K562 (cell line): ENCODE measurements around the gene NDC1. TPM values are rescaled to one million over a fixed set of nuclear protein-coding genes. Genes with fewer than 3 reads are reported as not detected.

Experiments used
- BRD4 ChIP-seq: fragments of 200-600 bp; sonication (generic); IDR thresholded peaks from 2 replicates; pipeline ENCODE4 v1.6.1; 2017; ENCODE audit warnings: inconsistent platforms
- C11orf30 ChIP-seq: fragments of 450-650 bp; IDR thresholded peaks from 2 replicates; pipeline ENCODE4 v1.6.1; 2016; ENCODE audit warnings: low read depth, mild to moderate bottlenecking
- CHCHD3 ChIP-seq: fragments of 250-450 bp; sonication (Bioruptor Pico); IDR thresholded peaks from 2 replicates; pipeline ENCODE4 v2.1.2; 2022; ENCODE audit warnings: mild to moderate bottlenecking
- EWSR1 ChIP-seq: fragments of 450-650 bp; IDR thresholded peaks from 2 replicates; pipeline ENCODE4 v1.6.1; 2018; ENCODE audit warnings: borderline replicate concordance, mild to moderate bottlenecking, low read depth, moderate library complexity; ENCODE audit not compliant: partially characterized antibody
- LEF1 ChIP-seq: fragments of 450-650 bp; IDR thresholded peaks from 2 replicates; pipeline ENCODE4 v1.6.1; 2016; ENCODE audit warnings: mild to moderate bottlenecking
- MAFG ChIP-seq: fragments of 450-650 bp; conservative IDR thresholded peaks from 2 replicates; pipeline ENCODE4 v1.6.1; 2016; ENCODE audit warnings: missing genetic modification characterization, missing compliant biosample characterization
- MTA1 ChIP-seq: fragments of 450-650 bp; IDR thresholded peaks from 2 replicates; pipeline ENCODE4 v1.6.1; 2017; ENCODE audit warnings: borderline replicate concordance
- NFE2L1 ChIP-seq: fragments of 450-650 bp; IDR thresholded peaks from 2 replicates; pipeline ENCODE4 v1.6.1; 2016; ENCODE audit warnings: missing genetic modification characterization, low read depth, mild to moderate bottlenecking, missing compliant biosample characterization, moderate library complexity, borderline replicate concordance
- POLR2AphosphoS2 ChIP-seq: IDR thresholded peaks from 2 replicates; pipeline ENCODE4 v1.6.1; 2012; ENCODE audit warnings: low read length, improper control_type of control experiment
- RAD51 ChIP-seq: fragments of 450-650 bp; IDR thresholded peaks from 2 replicates; pipeline ENCODE4 v1.7.1; 2016; ENCODE audit warnings: low read depth, mild to moderate bottlenecking, borderline replicate concordance
- RCOR1 ChIP-seq, 2 experiments: IDR thresholded peaks; 2 replicates each; pipeline ENCODE4 v1.6.1; 2012; ENCODE audit warnings: low read depth in 2 of 2, low read length in 2 of 2, borderline replicate concordance in 1 of 2, improper control_type of control experiment in 1 of 2
- TARDBP ChIP-seq: fragments of 450-650 bp; IDR thresholded peaks from 2 replicates; pipeline ENCODE4 v1.6.1; 2016
- ZBTB8A ChIP-seq: fragments of 450-650 bp; IDR thresholded peaks from 2 replicates; pipeline ENCODE4 v1.6.1; 2018; ENCODE audit warnings: mild to moderate bottlenecking, moderate library complexity; ENCODE audit not compliant: partially characterized antibody
- ZNF184 ChIP-seq: sonication (generic); formaldehyde crosslinking; IDR thresholded peaks from 2 replicates; pipeline ENCODE4 v1.5.0; 2020; ENCODE audit warnings: missing genetic modification reagents
- ZNF253 ChIP-seq: fragments of 250-450 bp; sonication (Bioruptor Pico); conservative IDR thresholded peaks from 2 replicates; pipeline ENCODE4 v1.6.1; 2021; ENCODE audit warnings: mild to moderate bottlenecking
- ZNF609 ChIP-seq: sonication (generic); formaldehyde crosslinking; IDR thresholded peaks from 2 replicates; pipeline ENCODE4 v1.8.1; 2023; ENCODE audit warnings: missing genetic modification reagents, mild to moderate bottlenecking, borderline replicate concordance
- ZNF77 ChIP-seq: fragments of 250-450 bp; sonication (Bioruptor Pico); IDR thresholded peaks from 2 replicates; pipeline ENCODE4 v1.5.0; 2020
- polyA plus RNA-seq, 8 experiments: library from polyadenylated mRNA; depleted of rRNA in 4 of 8; stranded (reverse) in 5 of 8; unstranded in 3 of 8; fragments of >200 nt; fragmentation: Nextera tagmentation in 2 of 8; fragmentation: Illumina TruSeq in 1 of 8; extraction: Ambion mirVana in 2 of 8; extraction: Trizol in 1 of 8; gene quantifications; 2 replicates each; pipeline versions ENCODE4 v1.2.1 to v1.2.3, GENCODE V29; 2011 to 2014; ENCODE audit warnings: inconsistent platforms in 1 of 8, missing spikeins in 1 of 8
- total RNA-seq, 7 experiments: library from RNA; depleted of rRNA in 6 of 7; stranded (reverse); fragments of >200 nt in 6 of 7; fragmentation: Illumina TruSeq in 2 of 7; extraction: Trizol in 2 of 7; gene quantifications; 2 replicates each; pipeline versions ENCODE4 v1.2.1 to v1.2.3, GENCODE V29; 2011 to 2021; ENCODE audit warnings: low replicate concordance in 1 of 7
- TF ChIP-seq, protein P1 (sequence below): sonication (generic); formaldehyde crosslinking; IDR thresholded peaks from 2 replicates; pipeline ENCODE4 v1.8.1; 2023; ENCODE audit warnings: mild to moderate bottlenecking, missing genetic modification reagents
- TF ChIP-seq, protein P2 (sequence below): fragments of 250-450 bp; sonication (Bioruptor Pico); IDR thresholded peaks from 2 replicates; pipeline ENCODE4 v1.8.0; 2021; ENCODE audit warnings: moderate library complexity, mild to moderate bottlenecking, inconsistent platforms
- TF ChIP-seq, protein P3 (sequence below): fragments of 250-450 bp; sonication (Bioruptor Pico); IDR thresholded peaks from 2 replicates; pipeline ENCODE4 v1.8.0; 2022; ENCODE audit warnings: inconsistent platforms, mild to moderate bottlenecking, moderate library complexity, borderline replicate concordance

Gene NDC1
- total and polyA plus RNA-seq, 9 of the 15 experiments (the other 6 are each of a cell fraction or from before 2014, with no cell fraction given): 26.9 to 102 (median 64.5) TPM

DNA sequence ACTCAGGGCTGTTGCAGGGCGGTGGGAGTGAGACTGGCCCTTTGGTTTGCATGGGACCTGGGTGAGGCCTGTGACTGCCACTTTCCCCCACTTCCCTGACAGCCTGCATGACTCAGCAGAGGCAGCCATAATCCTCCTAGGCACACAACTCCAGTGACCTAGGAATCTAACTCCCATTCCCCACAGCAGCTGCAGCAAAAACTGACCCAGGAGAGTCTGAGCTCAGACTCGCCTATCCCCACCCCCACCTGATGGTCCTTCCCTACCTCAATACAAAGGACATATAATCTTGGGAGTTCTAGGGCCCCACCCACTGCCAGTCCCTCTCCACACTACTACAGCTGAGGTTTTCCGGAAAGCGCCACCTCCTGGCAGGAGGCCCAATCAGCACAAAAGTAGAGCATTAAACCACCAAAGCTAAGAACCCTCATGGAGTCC is 26.7 kb downstream of the NDC1 start (continued):
- TF ChIP-seq C11orf30 (peak; percentile 84), ZNF77 (no peak), ZBTB8A (no peak), ZNF253 (CRISPR knock-in tag) (no peak), ZNF609 (CRISPR knock-in tag) (no peak), LEF1 (no peak), ZNF184 (no peak), NFE2L1 (tag) (peak; percentile 50; the same call in 1 of the 2 replicates), BRD4 (no peak), EWSR1 (no peak), RAD51 (no peak), TARDBP (no peak), MAFG (peak; percentile 84), MTA1 (no peak), RCOR1 (IDR thresholded peaks at IDR 0.05; ENCODE audit: borderline replicate concordance in 1 of 2, low read depth in 2 of 2, low read length in 2 of 2) (no peak), POLR2AphosphoS2 (no peak), CHCHD3 (CRISPR knock-in tag) (no peak)
- TF ChIP-seq, protein P1, sequence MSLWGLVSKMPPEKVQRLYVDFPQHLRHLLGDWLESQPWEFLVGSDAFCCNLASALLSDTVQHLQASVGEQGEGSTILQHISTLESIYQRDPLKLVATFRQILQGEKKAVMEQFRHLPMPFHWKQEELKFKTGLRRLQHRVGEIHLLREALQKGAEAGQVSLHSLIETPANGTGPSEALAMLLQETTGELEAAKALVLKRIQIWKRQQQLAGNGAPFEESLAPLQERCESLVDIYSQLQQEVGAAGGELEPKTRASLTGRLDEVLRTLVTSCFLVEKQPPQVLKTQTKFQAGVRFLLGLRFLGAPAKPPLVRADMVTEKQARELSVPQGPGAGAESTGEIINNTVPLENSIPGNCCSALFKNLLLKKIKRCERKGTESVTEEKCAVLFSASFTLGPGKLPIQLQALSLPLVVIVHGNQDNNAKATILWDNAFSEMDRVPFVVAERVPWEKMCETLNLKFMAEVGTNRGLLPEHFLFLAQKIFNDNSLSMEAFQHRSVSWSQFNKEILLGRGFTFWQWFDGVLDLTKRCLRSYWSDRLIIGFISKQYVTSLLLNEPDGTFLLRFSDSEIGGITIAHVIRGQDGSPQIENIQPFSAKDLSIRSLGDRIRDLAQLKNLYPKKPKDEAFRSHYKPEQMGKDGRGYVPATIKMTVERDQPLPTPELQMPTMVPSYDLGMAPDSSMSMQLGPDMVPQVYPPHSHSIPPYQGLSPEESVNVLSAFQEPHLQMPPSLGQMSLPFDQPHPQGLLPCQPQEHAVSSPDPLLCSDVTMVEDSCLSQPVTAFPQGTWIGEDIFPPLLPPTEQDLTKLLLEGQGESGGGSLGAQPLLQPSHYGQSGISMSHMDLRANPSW (CRISPR knock-in tag): no peak
- TF ChIP-seq, protein P2, sequence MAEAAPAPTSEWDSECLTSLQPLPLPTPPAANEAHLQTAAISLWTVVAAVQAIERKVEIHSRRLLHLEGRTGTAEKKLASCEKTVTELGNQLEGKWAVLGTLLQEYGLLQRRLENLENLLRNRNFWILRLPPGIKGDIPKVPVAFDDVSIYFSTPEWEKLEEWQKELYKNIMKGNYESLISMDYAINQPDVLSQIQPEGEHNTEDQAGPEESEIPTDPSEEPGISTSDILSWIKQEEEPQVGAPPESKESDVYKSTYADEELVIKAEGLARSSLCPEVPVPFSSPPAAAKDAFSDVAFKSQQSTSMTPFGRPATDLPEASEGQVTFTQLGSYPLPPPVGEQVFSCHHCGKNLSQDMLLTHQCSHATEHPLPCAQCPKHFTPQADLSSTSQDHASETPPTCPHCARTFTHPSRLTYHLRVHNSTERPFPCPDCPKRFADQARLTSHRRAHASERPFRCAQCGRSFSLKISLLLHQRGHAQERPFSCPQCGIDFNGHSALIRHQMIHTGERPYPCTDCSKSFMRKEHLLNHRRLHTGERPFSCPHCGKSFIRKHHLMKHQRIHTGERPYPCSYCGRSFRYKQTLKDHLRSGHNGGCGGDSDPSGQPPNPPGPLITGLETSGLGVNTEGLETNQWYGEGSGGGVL (CRISPR knock-in tag): no peak
- TF ChIP-seq, protein P3, sequence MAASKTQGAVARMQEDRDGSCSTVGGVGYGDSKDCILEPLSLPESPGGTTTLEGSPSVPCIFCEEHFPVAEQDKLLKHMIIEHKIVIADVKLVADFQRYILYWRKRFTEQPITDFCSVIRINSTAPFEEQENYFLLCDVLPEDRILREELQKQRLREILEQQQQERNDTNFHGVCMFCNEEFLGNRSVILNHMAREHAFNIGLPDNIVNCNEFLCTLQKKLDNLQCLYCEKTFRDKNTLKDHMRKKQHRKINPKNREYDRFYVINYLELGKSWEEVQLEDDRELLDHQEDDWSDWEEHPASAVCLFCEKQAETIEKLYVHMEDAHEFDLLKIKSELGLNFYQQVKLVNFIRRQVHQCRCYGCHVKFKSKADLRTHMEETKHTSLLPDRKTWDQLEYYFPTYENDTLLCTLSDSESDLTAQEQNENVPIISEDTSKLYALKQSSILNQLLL (CRISPR knock-in tag): no peak
